Liver (tissue), 9 donors: Measurements from ENCODE around the gene CFAP299. TPM values are rescaled to one million over a fixed set of nuclear protein-coding genes. Genes with fewer than 3 reads are reported as not detected.

Source experiments
- DNase-seq: peaks from one replicate; pipeline ENCODE4 v3.0.0-alpha.2; 2017; ENCODE audit warnings: low spot score
- H3K27ac ChIP-seq, 2 donors: one replicate each; pipeline ENCODE4 v1.7.0; 2013; ENCODE audit warnings: inconsistent platforms in 2 of 2, low read length in 2 of 2, control low read depth in 1 of 2, low read depth in 1 of 2, mild to moderate bottlenecking in 1 of 2
- H3K27me3 ChIP-seq, 4 donors: one replicate each; pipeline versions ENCODE4 v1.6.1 to v1.7.0; 2013; ENCODE audit warnings: low read length in 3 of 4, inconsistent platforms in 1 of 4, mild to moderate bottlenecking in 1 of 4, moderate library complexity in 1 of 4; ENCODE audit not compliant: control insufficient read depth in 4 of 4, insufficient read depth in 4 of 4
- H3K36me3 ChIP-seq, 4 donors: one replicate each; pipeline versions ENCODE4 v1.6.1 to v1.7.0; 2013; ENCODE audit warnings: low read length in 3 of 4, mild to moderate bottlenecking in 3 of 4, low read depth in 1 of 4, moderate library complexity in 1 of 4; ENCODE audit not compliant: control insufficient read depth in 4 of 4, insufficient read depth in 3 of 4
- H3K4me1 ChIP-seq, 4 donors: one replicate each; pipeline versions ENCODE4 v1.6.1 to v1.7.0; 2013; ENCODE audit warnings: low read length in 3 of 4, mild to moderate bottlenecking in 3 of 4, moderate library complexity in 1 of 4; ENCODE audit not compliant: control insufficient read depth in 4 of 4, insufficient read depth in 4 of 4
- H3K4me3 ChIP-seq, 3 donors: one replicate each; pipeline versions ENCODE4 v1.6.1 to v1.7.0; 2013; ENCODE audit warnings: low read length in 3 of 3, control low read depth in 1 of 3, low read depth in 1 of 3, mild to moderate bottlenecking in 1 of 3
- H3K9ac ChIP-seq, 2 donors: one replicate each; pipeline ENCODE4 v1.7.0; 2013; ENCODE audit warnings: low read length in 2 of 2, mild to moderate bottlenecking in 2 of 2, moderate library complexity in 2 of 2, control low read depth in 1 of 2, low read depth in 1 of 2
- H3K9me3 ChIP-seq, 4 donors: one replicate each; pipeline versions ENCODE4 v1.6.1 to v1.7.0; 2013; ENCODE audit warnings: low read length in 3 of 4; ENCODE audit not compliant: control insufficient read depth in 4 of 4
- ATF3 ChIP-seq: IDR thresholded peaks from 2 replicates; pipeline ENCODE4 v1.6.1; 2016; ENCODE audit warnings: antibody characterized with exemption
- CTCF ChIP-seq: fragments of 150-350 bp; IDR thresholded peaks from 2 replicates; pipeline ENCODE4 v1.5.1; 2017; ENCODE audit warnings: improper control_type of control experiment, low read depth, low read length; ENCODE audit not compliant: missing input control
- EGR1 ChIP-seq, 2 donors: IDR thresholded peaks; 2 replicates each; pipeline ENCODE4 v1.6.1; 2016 to 2018; ENCODE audit warnings: antibody characterized with exemption in 2 of 2, low read depth in 2 of 2
- FOXA1 ChIP-seq: IDR thresholded peaks from 2 replicates; pipeline ENCODE4 v1.6.1; 2016; ENCODE audit warnings: antibody characterized with exemption
- FOXA2 ChIP-seq: IDR thresholded peaks from 2 replicates; pipeline ENCODE4 v1.6.1; 2016; ENCODE audit warnings: antibody characterized with exemption
- GABPA ChIP-seq, 2 donors: IDR thresholded peaks in 1 of 2; conservative IDR thresholded peaks in 1 of 2; 2 replicates each; pipeline ENCODE4 v1.6.1; 2016; ENCODE audit warnings: antibody characterized with exemption in 2 of 2, mild to moderate bottlenecking in 1 of 2, moderate library complexity in 1 of 2
- HNF4A ChIP-seq, 2 donors: conservative IDR thresholded peaks; 2 replicates each; pipeline ENCODE4 v1.6.1; 2016; ENCODE audit warnings: antibody characterized with exemption in 2 of 2, mild to moderate bottlenecking in 2 of 2
- HNF4G ChIP-seq: IDR thresholded peaks from 2 replicates; pipeline ENCODE4 v1.6.1; 2016; ENCODE audit warnings: antibody characterized with exemption
- JUND ChIP-seq, 2 donors: IDR thresholded peaks; 2 replicates each; pipeline ENCODE4 v1.6.1; 2016; ENCODE audit warnings: antibody characterized with exemption in 2 of 2
- MAX ChIP-seq: IDR thresholded peaks from 2 replicates; pipeline ENCODE4 v1.6.1; 2016; ENCODE audit warnings: antibody characterized with exemption
- NR2F2 ChIP-seq: IDR thresholded peaks from 2 replicates; pipeline ENCODE4 v1.6.1; 2016; ENCODE audit warnings: antibody characterized with exemption
- RAD21 ChIP-seq, 2 donors: IDR thresholded peaks; 2 replicates each; pipeline ENCODE4 v1.6.1; 2016; ENCODE audit warnings: antibody characterized with exemption in 2 of 2, mild to moderate bottlenecking in 2 of 2
- RXRA ChIP-seq, 2 donors: IDR thresholded peaks; 2 replicates each; pipeline ENCODE4 v1.6.1; 2017 to 2018; ENCODE audit warnings: antibody characterized with exemption in 2 of 2, mild to moderate bottlenecking in 1 of 2
- SP1 ChIP-seq: IDR thresholded peaks from 2 replicates; pipeline ENCODE4 v1.6.1; 2018; ENCODE audit warnings: antibody characterized with exemption, mild to moderate bottlenecking
- TAF1 ChIP-seq: conservative IDR thresholded peaks from 2 replicates; pipeline ENCODE4 v1.6.1; 2016; ENCODE audit warnings: antibody characterized with exemption, mild to moderate bottlenecking
- YY1 ChIP-seq: IDR thresholded peaks from 2 replicates; pipeline ENCODE4 v1.6.1; 2016; ENCODE audit warnings: antibody characterized with exemption, mild to moderate bottlenecking
- ZBTB33 ChIP-seq: IDR thresholded peaks from 2 replicates; pipeline ENCODE4 v1.6.1; 2016; ENCODE audit warnings: antibody characterized with exemption
- WGBS: extraction: QIAGEN DNeasy Blood & Tissue Kit; methylation state at CpG from one replicate; pipeline ENCODE4 v1.1.7; 2013; 5-methylcytosine and 5-hydroxymethylcytosine counted together
- polyA plus RNA-seq, 2 donors: library from polyadenylated mRNA; stranded (reverse) in 1 of 2; unstranded in 1 of 2; fragments of 200-250 nt in 1 of 2; fragments of >200 nt in 1 of 2; fragmentation: Nextera tagmentation in 1 of 2; extraction: Ambion mirVana in 1 of 2; gene quantifications; one replicate each; pipeline versions ENCODE4 v1.2.1 to v1.2.3, GENCODE V29; 2013 to 2015
- total RNA-seq, 2 donors: library from RNA; depleted of rRNA; stranded (reverse); fragments of >200 nt; gene quantifications; one replicate each; pipeline ENCODE4 v1.2.3, GENCODE V29; 2014
- donor health status: healthy.
- donor health status: healthy.
- donor health status: healthy.
- donor health status: healthy.
- donor health status: healthy.

The CFAP299 gene
- total and polyA plus RNA-seq, 4 donors, result not detected

- TF ChIP-seq CTCF (no peak), FOXA2 (no peak)
These were observed 50.1 kb downstream of the CFAP299 start (continued) for GRCh38 chr4:80385397-80386280.

- peaks cover 0 to 5% (median 0%) of the 10 kb centered on the region in 4 donors for H3K9me3 ChIP-seq
- no peaks in the 10 kb centered on the region for H3K4me1 ChIP-seq
- TF ChIP-seq GABPA (IDR thresholded peaks at IDR 0.05 in 1 of 2, conservative IDR thresholded peaks at IDR 0.05 in 1 of 2) (no peak), HNF4A (conservative IDR thresholded peaks at IDR 0.05) (no peak)
- H3K9ac ChIP-seq, result no peak overlapping the region
- WGBS, result 97% methylated on average over 42 of the region's 42 CpGs
- no peak overlapping the region for H3K27ac ChIP-seq
- peaks cover 0 to 2% (median 0%) of the 10 kb centered on the region in 4 donors for H3K27me3 ChIP-seq
- DNase-seq, result no peak
- H3K4me3 ChIP-seq, result no peak overlapping the region
- no peaks in the 10 kb centered on the region for H3K36me3 ChIP-seq
These were observed 50.9 kb downstream of the CFAP299 start for GRCh38 chr4:80386281-80386886.

- Histone ChIP-seq H3K9ac (no peak overlapping the region), H3K4me1 (no peaks in the 10 kb centered on the region), H3K36me3 (no peaks in the 10 kb centered on the region), H3K27me3 (no peaks in the 10 kb centered on the region), H3K4me3 (no peak overlapping the region), H3K9me3 (no peaks in the 10 kb centered on the region), H3K27ac (no peak overlapping the region)
- DNase-seq, result no peak
- WGBS, result 83% methylated on average over 11 of the region's 11 CpGs
- TF ChIP-seq SP1, result no peak
These were observed 52.1 kb downstream of the CFAP299 start for GRCh38 chr4:80387390-80388283.

- Histone ChIP-seq H3K9ac (no peak overlapping the region), H3K27ac (no peak overlapping the region), H3K9me3 (no peaks in the 10 kb centered on the region), H3K36me3 (no peaks in the 10 kb centered on the region), H3K4me1 (no peaks in the 10 kb centered on the region), H3K27me3 (no peaks in the 10 kb centered on the region), H3K4me3 (no peak overlapping the region)
- no peak for DNase-seq
- WGBS, result 80% methylated on average over 8 of the region's 8 CpGs
- TF ChIP-seq RXRA (IDR thresholded peaks at IDR 0.05), result no peak
- TF ChIP-seq HNF4A (conservative IDR thresholded peaks at IDR 0.05), result no peak
- no peak for TF ChIP-seq NR2F2
- no peak for TF ChIP-seq HNF4G
- no peak for TF ChIP-seq FOXA2
- TF ChIP-seq JUND (IDR thresholded peaks at IDR 0.05), result no peak
- no peak for TF ChIP-seq EGR1 (IDR thresholded peaks at IDR 0.05; ENCODE audit: low read depth in 2 of 2)
- TF ChIP-seq FOXA1, result no peak
- TF ChIP-seq CTCF, result no peak
- TF ChIP-seq YY1, result no peak
- TF ChIP-seq RAD21 (IDR thresholded peaks at IDR 0.05), result no peak
- TF ChIP-seq ATF3, result no peak
- no peak for TF ChIP-seq GABPA (IDR thresholded peaks at IDR 0.05 in 1 of 2, conservative IDR thresholded peaks at IDR 0.05 in 1 of 2)
- no peak for TF ChIP-seq ZBTB33
- TF ChIP-seq SP1, result no peak
- no peak for TF ChIP-seq MAX
- TF ChIP-seq TAF1, result no peak
These were observed 52.7 kb downstream of the CFAP299 start for GRCh38 chr4:80388284-80388607.
